GM21526 (cell line): ENCODE data around the gene GNAO1.

Source experiments
- ATAC-seq: cut with Tn5 transposase; IDR thresholded peaks from one replicate; pipeline ENCODE4 v1.9.1; 2021; ENCODE audit warnings: moderate library complexity; ENCODE audit not compliant: unreplicated experiment, low FRiP score

Gene GNAO1

DNA sequence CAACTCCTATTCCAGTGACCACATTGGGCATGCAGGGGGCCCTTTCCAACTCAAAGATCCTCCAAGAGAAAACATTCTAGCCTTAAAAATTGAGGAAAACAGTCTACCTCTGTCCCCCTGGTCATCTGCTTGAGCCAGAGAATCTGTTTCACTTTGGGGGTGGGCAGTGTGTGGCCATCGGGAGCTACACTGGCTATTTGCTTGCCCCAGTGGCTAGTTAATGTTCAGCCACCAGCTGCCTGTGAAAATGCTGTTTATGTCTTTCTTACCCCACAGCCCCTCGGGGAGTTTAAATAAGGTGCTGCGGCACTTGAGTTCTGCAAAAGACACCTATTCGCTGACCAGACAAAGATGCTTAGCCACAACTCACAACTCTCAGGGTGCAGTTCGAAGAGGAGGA is 43.4 kb downstream of the GNAO1 start:
- ATAC-seq, result no peak

DNA sequence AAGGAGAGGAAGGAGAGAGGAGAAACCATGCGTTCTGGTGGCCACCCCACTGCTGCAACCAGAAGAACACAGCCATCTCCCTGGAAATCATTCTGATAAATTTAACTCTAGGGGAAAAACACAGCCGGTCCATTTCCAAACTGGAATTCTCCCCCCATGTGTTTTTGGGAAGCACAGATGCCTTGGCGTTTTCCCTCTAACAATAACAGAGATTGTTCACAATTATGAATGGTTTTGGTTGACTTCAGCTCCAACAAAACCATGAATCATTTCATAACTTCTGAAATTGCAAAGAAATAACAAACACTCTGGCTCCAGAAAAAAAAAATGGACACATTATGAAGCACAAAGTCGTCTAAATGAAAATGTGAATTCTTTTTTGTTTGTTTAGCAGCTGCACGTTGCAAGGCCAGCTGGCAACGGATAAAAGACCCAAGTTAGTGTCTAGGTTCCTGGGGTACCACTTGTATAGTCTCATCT is 46.2 kb downstream of the GNAO1 start:
- ATAC-seq, result no peak

- no peak for ATAC-seq
Measured at GRCh38 chr16:56238188-56238587, 46.9 kb downstream of the GNAO1 start.

DNA sequence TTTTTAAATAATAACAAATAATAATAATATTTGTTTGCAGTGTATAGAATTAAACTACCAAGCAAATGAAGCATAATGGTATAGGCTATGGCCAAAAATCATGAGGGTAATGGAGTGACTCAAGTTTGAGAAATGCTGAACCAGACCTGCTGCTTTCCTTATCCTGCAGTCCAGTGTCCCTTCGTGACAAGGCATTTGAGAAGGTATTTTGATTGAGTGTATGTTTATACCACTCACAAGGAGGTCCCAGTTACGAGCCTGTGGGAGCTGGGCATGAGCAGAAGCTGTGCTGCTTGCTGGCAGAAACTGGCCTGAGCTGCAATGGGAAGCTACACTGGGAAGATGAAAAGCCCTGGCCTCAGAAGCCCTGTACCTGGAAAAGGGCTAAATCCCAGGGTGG is 50.3 kb downstream of the GNAO1 start:
- no peak for ATAC-seq

DNA sequence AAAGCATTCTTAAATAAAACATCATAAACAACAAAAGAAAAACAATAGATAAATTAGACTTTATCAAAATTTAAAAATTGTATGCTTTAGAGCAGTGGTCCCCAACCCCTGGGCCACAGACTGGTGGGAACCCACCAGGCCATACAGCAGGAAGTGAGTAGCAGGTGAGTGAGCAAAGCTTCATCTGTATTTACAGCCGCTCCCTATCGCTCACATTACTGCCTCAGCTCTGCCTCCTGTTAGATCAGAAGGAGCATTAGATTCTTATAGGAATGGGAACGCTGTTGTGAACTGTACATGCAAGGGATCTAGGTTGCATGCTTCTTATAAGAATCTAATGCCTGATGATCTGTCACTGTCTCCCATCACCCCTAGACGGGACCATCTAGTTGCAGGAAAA is 51.5 kb downstream of the GNAO1 start:
- no peak for ATAC-seq

DNA sequence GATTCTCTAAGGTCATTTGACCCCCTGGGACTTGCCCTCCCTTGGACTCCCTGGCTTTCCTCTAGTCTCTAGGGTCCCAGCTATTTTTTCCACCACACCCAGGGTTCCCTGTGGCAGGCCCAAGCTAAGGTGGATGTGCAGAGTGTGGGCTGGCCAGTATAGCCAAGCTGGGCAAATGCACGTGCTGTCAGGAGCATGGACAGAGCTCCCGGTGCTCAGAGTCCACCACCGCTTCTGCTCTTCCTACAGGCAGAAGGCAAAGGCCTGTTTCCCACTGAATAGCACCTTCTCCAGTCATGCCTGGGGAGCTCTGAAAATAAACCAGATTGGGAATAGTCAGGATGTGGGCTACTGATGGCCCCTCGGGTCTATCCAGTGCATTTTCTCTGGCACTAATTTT is 53.3 kb downstream of the GNAO1 start:
- ATAC-seq, result no peak

- no peak for ATAC-seq
Measured at GRCh38 chr16:56245197-56245596, 53.9 kb downstream of the GNAO1 start.

- no peak for ATAC-seq
Measured at GRCh38 chr16:56246051-56246817, 54.9 kb downstream of the GNAO1 start.

GRCh38 chr16:56247018-56247417 is 55.7 kb downstream of the GNAO1 start:
- no peak for ATAC-seq

GRCh38 chr16:56247808-56248207 is 56.5 kb downstream of the GNAO1 start:
- no peak for ATAC-seq

DNA sequence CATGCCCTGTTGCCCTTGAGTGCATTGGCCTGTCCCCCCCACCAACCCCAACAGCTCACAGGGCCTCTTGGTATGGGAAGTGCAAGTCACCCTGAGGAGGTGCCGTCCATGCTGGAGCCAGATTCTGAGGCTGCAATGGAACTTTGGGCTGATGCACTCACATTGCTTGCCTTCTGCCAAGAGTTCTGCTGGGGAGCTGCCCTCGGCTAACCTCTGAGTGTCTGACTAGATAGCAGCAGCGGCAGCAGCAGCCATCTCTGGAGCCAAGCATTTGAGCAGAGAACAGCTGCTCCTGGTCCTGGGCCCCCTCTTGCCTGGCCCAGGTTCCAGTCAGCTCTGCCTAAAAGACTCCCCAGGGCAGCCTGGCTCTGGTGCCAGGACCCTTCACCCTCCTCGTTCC is 61.5 kb downstream of the GNAO1 start:
- no peak for ATAC-seq

- no peak for ATAC-seq
Measured at GRCh38 chr16:56255904-56256303, 64.6 kb downstream of the GNAO1 start.

GRCh38 chr16:56257239-56257638 is 66.0 kb downstream of the GNAO1 start:
- ATAC-seq, result no peak

GRCh38 chr16:56257666-56258342 is 66.5 kb downstream of the GNAO1 start:
- no peak for ATAC-seq

DNA sequence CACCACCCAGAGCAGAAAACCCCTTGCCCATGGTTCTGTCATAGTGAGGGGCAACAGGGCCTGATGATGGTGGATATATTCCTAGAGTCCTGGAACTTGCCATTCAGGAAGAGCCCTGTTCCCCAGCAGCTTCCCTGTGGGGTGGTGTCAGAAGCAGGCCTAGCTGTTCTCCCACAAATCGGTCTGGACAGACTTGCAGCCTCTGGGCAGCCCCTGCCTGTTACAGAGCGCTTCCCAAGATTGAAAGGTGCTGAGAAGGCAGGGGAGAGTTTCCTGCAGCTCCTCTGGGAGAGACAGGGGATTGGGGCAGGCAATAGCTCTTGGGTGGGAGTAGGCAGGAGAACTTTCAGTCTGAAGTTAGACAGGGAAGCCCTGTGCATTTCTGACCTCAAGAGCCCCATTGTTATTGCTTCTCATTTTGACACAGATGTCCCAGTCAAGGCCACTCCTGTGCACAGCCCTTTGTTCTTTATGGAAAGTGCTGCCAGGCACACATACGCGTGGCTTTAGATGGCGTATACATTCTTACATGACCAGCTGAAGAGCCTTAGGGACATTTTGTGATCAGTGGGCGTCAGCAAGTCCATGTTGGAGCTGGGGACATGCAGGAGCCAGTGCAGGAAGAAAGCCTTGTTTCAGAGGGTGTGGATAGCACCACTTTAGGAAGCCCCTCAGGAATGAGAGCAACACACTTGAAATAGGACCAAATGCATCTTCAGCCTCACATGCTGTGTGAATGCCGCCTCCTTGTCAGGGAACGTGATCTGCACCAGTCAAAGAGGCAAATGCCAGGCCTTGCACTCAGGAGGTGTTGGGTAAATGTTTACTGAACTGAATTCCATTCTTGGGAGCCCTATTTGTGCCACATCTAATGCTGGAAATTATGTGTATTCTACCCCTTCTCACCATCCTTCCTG is 67.5 kb downstream of the GNAO1 start:
- no peak for ATAC-seq

DNA sequence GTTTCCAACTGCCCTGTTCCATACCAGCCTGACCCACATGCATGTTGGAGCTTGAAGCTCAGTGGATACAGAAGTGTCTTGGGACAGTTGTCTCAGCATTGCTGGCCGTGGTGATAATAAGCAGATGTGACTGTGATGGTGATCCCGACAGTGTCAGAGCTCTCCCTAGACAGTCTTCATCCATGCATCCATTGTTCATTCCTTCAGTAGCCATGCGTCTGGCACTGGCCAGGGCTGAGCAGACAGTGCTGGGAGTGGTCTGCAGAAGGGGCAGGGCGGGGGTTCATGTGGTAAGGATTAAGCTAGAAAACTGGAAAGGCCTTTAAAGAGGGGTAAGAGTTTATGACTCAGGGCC is 68.1 kb downstream of the GNAO1 start:
- ATAC-seq, result no peak

- ATAC-seq, result no peak
Measured at GRCh38 chr16:56260378-56261160, 69.3 kb downstream of the GNAO1 start.

DNA sequence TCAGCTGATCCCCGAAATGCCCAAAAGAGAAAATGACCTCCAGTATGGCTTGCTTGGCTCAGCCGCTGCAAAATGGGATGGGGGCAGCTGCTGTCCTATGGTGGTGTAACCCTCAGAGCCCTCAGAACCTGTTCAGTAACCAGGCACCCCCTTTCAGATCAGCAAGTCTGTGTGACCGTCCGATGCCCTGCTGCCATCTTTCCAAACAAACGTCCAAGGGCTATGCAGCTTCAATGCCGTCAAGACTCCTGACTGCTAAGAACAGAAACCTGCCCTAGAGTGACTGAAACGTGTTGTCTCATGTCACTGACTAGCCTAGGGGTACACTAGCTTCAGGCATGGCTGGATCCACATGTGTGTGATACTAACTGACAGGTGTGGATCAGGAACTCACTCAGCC is 70.4 kb downstream of the GNAO1 start:
- no peak for ATAC-seq

- ATAC-seq, result no peak
Measured at GRCh38 chr16:56262148-56262547, 70.9 kb downstream of the GNAO1 start.

- ATAC-seq, result no peak
Measured at GRCh38 chr16:56262551-56263245, 71.4 kb downstream of the GNAO1 start.
